Common myeloid progenitor, CD34-positive (primary cell): Measurements from ENCODE around the gene GLCE. TPM values are rescaled to one million over a fixed set of nuclear protein-coding genes. Genes with fewer than 3 reads are reported as not detected.

Experiments
- CTCF ChIA-PET: fragments of 350-600 bp; sonication (Branson Sonifier 250); formaldehyde crosslinking; loops from one replicate; lab custom pipeline; 2021; ENCODE audit warnings: antibody characterized with exemption; lab: Charles Lee
- POLR2A ChIA-PET: fragments of 350-600 bp; sonication (Branson Sonifier 250); formaldehyde crosslinking; loops from one replicate; lab custom pipeline; 2021; ENCODE audit warnings: antibody characterized with exemption; lab: Charles Lee
- DNase-seq, 3 donors: peaks; one replicate each; pipeline versions ENCODE4 v3.0.0 to v3.0.0-alpha.2; 2013
- H3K27ac ChIP-seq, 2 experiments: 1 replicate in 1 of 2; 2 replicates in 1 of 2; pipeline ENCODE4 v1.7.0; 2013; ENCODE audit warnings: inconsistent platforms in 2 of 2, low read length in 2 of 2, mild to moderate bottlenecking in 2 of 2, low read depth in 1 of 2, moderate library complexity in 1 of 2; ENCODE audit not compliant: severe bottlenecking in 2 of 2, insufficient read depth in 1 of 2, poor library complexity in 1 of 2
- H3K27me3 ChIP-seq, 5 experiments: replicated peaks in 2 of 5; 1 replicate in 3 of 5; 2 replicates in 2 of 5; pipeline versions ENCODE4 v1.6.1 to v1.7.0; 2013; ENCODE audit warnings: low read length in 4 of 5, mild to moderate bottlenecking in 2 of 5, moderate library complexity in 2 of 5, inconsistent platforms in 1 of 5; ENCODE audit not compliant: insufficient read depth in 5 of 5, control insufficient read depth in 4 of 5
- H3K36me3 ChIP-seq, 4 experiments: 1 replicate in 2 of 4; 2 replicates in 2 of 4; pipeline versions ENCODE4 v1.6.1 to v1.7.0; 2013; ENCODE audit warnings: low read length in 3 of 4, control low read depth in 1 of 4, mild to moderate bottlenecking in 1 of 4; ENCODE audit not compliant: control insufficient read depth in 4 of 4, insufficient read depth in 4 of 4
- H3K4me1 ChIP-seq, 4 experiments: 1 replicate in 3 of 4; 2 replicates in 1 of 4; pipeline versions ENCODE4 v1.6.1 to v1.7.1; 2013; ENCODE audit warnings: low read length in 3 of 4, mild to moderate bottlenecking in 3 of 4, control low read depth in 1 of 4, inconsistent platforms in 1 of 4, moderate library complexity in 1 of 4; ENCODE audit not compliant: control insufficient read depth in 4 of 4, insufficient read depth in 4 of 4; ENCODE audit errors: control extremely low read depth in 1 of 4
- H3K4me3 ChIP-seq, 7 experiments: 1 replicate in 4 of 7; 2 replicates in 3 of 7; pipeline versions ENCODE4 v1.5.1 to v1.7.0; 2013; ENCODE audit warnings: mild to moderate bottlenecking in 7 of 7, low read length in 6 of 7, moderate library complexity in 6 of 7, inconsistent platforms in 2 of 7, low read depth in 2 of 7, control low read depth in 1 of 7; ENCODE audit not compliant: insufficient read depth in 4 of 7, control insufficient read depth in 1 of 7; ENCODE audit errors: extremely low read depth in 1 of 7
- H3K9me3 ChIP-seq, 5 experiments: 1 replicate in 4 of 5; 2 replicates in 1 of 5; pipeline versions ENCODE4 v1.6.1 to v1.7.1; 2013; ENCODE audit warnings: low read length in 4 of 5, mild to moderate bottlenecking in 2 of 5, inconsistent platforms in 1 of 5, low read depth in 1 of 5, moderate library complexity in 1 of 5; ENCODE audit not compliant: control insufficient read depth in 4 of 5, insufficient read depth in 2 of 5; ENCODE audit errors: control extremely low read depth in 1 of 5
- WGBS: methylation state at CpG from one replicate; pipeline ENCODE4 v1.1.5; 2013; ENCODE audit not compliant: insufficient coverage; 5-methylcytosine and 5-hydroxymethylcytosine counted together
- polyA plus RNA-seq: library from polyadenylated mRNA; unstranded; fragments of 120-200 nt; gene quantifications from one replicate; pipeline ENCODE4 v1.2.1, GENCODE V29; 2013

The GLCE gene
- 10.1 TPM for polyA plus RNA-seq

GRCh38 chr15:69160141-69160993 is at the start of gene GLCE:
TSS of gene GLCE (plus strand) at chr15:69160635. CDS start at chr15:69255807, 95,172 bp downstream.
- H3K36me3 ChIP-seq, result no peaks in the 10 kb centered on the region
- WGBS, result under 1% methylated on average over 68 of the region's 76 CpGs
- H3K4me1 ChIP-seq, result peaks cover 0 to 19% (median 12%) of the 10 kb centered on the region in 4 experiments
- peak within 1 kb of the TSS; percentile 73 to 95 (median 85) for H3K4me3 ChIP-seq
- DNase-seq, result peak; percentile 95 to 96 (median 96)
- no peaks in the 10 kb centered on the region for H3K9me3 ChIP-seq
- ChIA-PET POLR2A (interaction anchor here (0.5 to 0.7 kb wide), 3 partner anchors 19 to 99 kb away, joined by 3 to 5 read pairs (median 3); no protein-coding TSS in a partner anchor), CTCF (interaction anchor here (0.7 to 1.8 kb wide), 3 partner anchors 21 to 251 kb away, joined by 3 to 9 read pairs (median 4); no protein-coding TSS in a partner anchor)
- no peaks in the 10 kb centered on the region for H3K27me3 ChIP-seq
- peak within 1 kb of the TSS; percentile 40 to 71 for H3K27ac ChIP-seq

- H3K4me3 ChIP-seq, result no peak overlapping the region
- H3K4me1 ChIP-seq, result peaks cover 0 to 6% (median 0%) of the 10 kb centered on the region in 4 experiments
- ChIA-PET POLR2A (no interaction called here), CTCF (interaction anchor here (1.4 kb wide), 1 partner anchor 17 kb away, joined by 3 read pairs; no protein-coding TSS in a partner anchor)
- no peaks in the 10 kb centered on the region for H3K27me3 ChIP-seq
- 89% methylated on average over 11 of the region's 11 CpGs for WGBS
- no peaks in the 10 kb centered on the region for H3K36me3 ChIP-seq
- DNase-seq, result peak; percentile 22 to 77 (median 49)
- no peak overlapping the region for H3K27ac ChIP-seq
- no peaks in the 10 kb centered on the region for H3K9me3 ChIP-seq
Measured at GRCh38 chr15:69114331-69114928, 46.0 kb upstream of the GLCE start.

- DNase-seq, result no peak
- peaks cover 0 to 6% (median 0%) of the 10 kb centered on the region in 4 experiments for H3K4me1 ChIP-seq
- H3K4me3 ChIP-seq, result no peak overlapping the region
- H3K9me3 ChIP-seq, result no peaks in the 10 kb centered on the region
- no peaks in the 10 kb centered on the region for H3K36me3 ChIP-seq
- no peaks in the 10 kb centered on the region for H3K27me3 ChIP-seq
- 92% methylated on average over 7 of the region's 7 CpGs for WGBS
- no peak overlapping the region for H3K27ac ChIP-seq
- POLR2A ChIA-PET, result no interaction called here
- CTCF ChIA-PET, result interaction anchor here (0.5 to 1.4 kb wide), 2 partner anchors 17 to 90 kb away, joined by 3 read pairs; no protein-coding TSS in a partner anchor
Measured at GRCh38 chr15:69115031-69115430, 45.4 kb upstream of the GLCE start.

- ChIA-PET POLR2A (no interaction called here), CTCF (interaction anchor here (1.1 kb wide), 1 partner anchor 11 kb away, joined by 4 read pairs; no protein-coding TSS in a partner anchor)
- Histone ChIP-seq H3K4me1 (peaks cover 0 to 6% (median 0%) of the 10 kb centered on the region in 4 experiments), H3K4me3 (no peak overlapping the region), H3K36me3 (no peaks in the 10 kb centered on the region), H3K9me3 (no peaks in the 10 kb centered on the region), H3K27ac (no peak overlapping the region), H3K27me3 (no peaks in the 10 kb centered on the region)
- WGBS, result no CpG with 5 or more reads among the region's 4 CpGs
- no peak for DNase-seq
Measured at GRCh38 chr15:69116391-69116790, 44.0 kb upstream of the GLCE start.

- POLR2A ChIA-PET, result no interaction called here
- Histone ChIP-seq H3K4me3 (no peak overlapping the region), H3K27me3 (no peaks in the 10 kb centered on the region), H3K4me1 (peaks cover 0 to 6% (median 0%) of the 10 kb centered on the region in 4 experiments), H3K36me3 (no peaks in the 10 kb centered on the region), H3K9me3 (no peaks in the 10 kb centered on the region), H3K27ac (no peak overlapping the region)
- CTCF ChIA-PET, result no interaction called here
- 97% methylated on average over 7 of the region's 7 CpGs for WGBS
- DNase-seq, result no peak
Measured at GRCh38 chr15:69117431-69117871, 43.0 kb upstream of the GLCE start.

GRCh38 chr15:69118089-69118488 is 42.3 kb upstream of the GLCE start:
- H3K27me3 ChIP-seq, result no peaks in the 10 kb centered on the region
- H3K36me3 ChIP-seq, result no peaks in the 10 kb centered on the region
- WGBS, result 81% methylated on average over 4 of the region's 4 CpGs
- POLR2A ChIA-PET, result no interaction called here
- no peak for DNase-seq
- CTCF ChIA-PET, result no interaction called here
- H3K4me3 ChIP-seq, result no peak overlapping the region
- no peak overlapping the region for H3K27ac ChIP-seq
- peaks cover 0 to 6% (median 0%) of the 10 kb centered on the region in 4 experiments for H3K4me1 ChIP-seq
- no peaks in the 10 kb centered on the region for H3K9me3 ChIP-seq
